KMS-11 (cell line): ENCODE data around the gene SYK.

Source experiments
- H2AFZ ChIP-seq: fragments of 200-600 bp; sonication (generic); 2 replicates; pipeline ENCODE4 v1.6.1; 2016; ENCODE audit warnings: antibody characterized with exemption, mixed run types, low read depth
- H3K27ac ChIP-seq: fragments of 200-600 bp; sonication (generic); 2 replicates; pipeline ENCODE4 v1.6.1; 2016; ENCODE audit warnings: mild to moderate bottlenecking, mixed run types
- H3K27me3 ChIP-seq: fragments of 200-600 bp; sonication (generic); 2 replicates; pipeline ENCODE4 v1.6.1; 2017; ENCODE audit warnings: mild to moderate bottlenecking, low read depth, mixed run types, moderate library complexity; ENCODE audit not compliant: insufficient read depth
- H3K36me3 ChIP-seq: fragments of 200-600 bp; sonication (generic); 2 replicates; pipeline ENCODE4 v1.6.1; 2017; ENCODE audit warnings: mild to moderate bottlenecking, mixed run types; ENCODE audit not compliant: insufficient read depth
- H3K4me1 ChIP-seq: fragments of 200-600 bp; sonication (generic); 2 replicates; pipeline ENCODE4 v1.6.1; 2016; ENCODE audit warnings: mild to moderate bottlenecking, low read depth, mixed run types; ENCODE audit not compliant: poor library complexity, severe bottlenecking
- H3K4me2 ChIP-seq: fragments of 200-600 bp; sonication (generic); 2 replicates; pipeline ENCODE4 v1.7.0; 2016; ENCODE audit warnings: mild to moderate bottlenecking, mixed run types
- H3K4me3 ChIP-seq: fragments of 200-600 bp; sonication (generic); IDR thresholded peaks from 2 replicates; pipeline ENCODE4 v1.6.1; 2017; ENCODE audit warnings: low read depth, low read length, mixed read lengths; ENCODE audit not compliant: insufficient read depth
- H3K79me2 ChIP-seq: fragments of 200-600 bp; sonication (generic); 2 replicates; pipeline ENCODE4 v1.6.1; 2016; ENCODE audit warnings: low read depth, mixed run types; ENCODE audit not compliant: insufficient read depth
- H3K9ac ChIP-seq: fragments of 200-600 bp; sonication (generic); 2 replicates; pipeline ENCODE4 v1.6.1; 2016; ENCODE audit warnings: mild to moderate bottlenecking, mixed run types
- H4K20me1 ChIP-seq: fragments of 200-600 bp; sonication (generic); 2 replicates; pipeline ENCODE4 v1.6.1; 2016; ENCODE audit warnings: mild to moderate bottlenecking, mixed run types; ENCODE audit not compliant: insufficient read depth
- CTCF ChIP-seq: fragments of 200-600 bp; sonication (generic); conservative IDR thresholded peaks from 2 replicates; pipeline ENCODE4 v1.6.1; 2017; ENCODE audit warnings: low read depth, mild to moderate bottlenecking, antibody characterized with exemption, low read length, moderate library complexity, mixed read lengths

Gene SYK

GRCh38 chr9:90945336-90945735, 143.7 kb downstream of the SYK start:
- no peaks in the 10 kb centered on the region for H3K27me3 ChIP-seq
- H4K20me1 ChIP-seq: no peaks in the 10 kb centered on the region
- H3K79me2 ChIP-seq: no peaks in the 10 kb centered on the region
- H3K4me1 ChIP-seq: peaks cover 75% of the 10 kb centered on the region
- no peak for TF ChIP-seq CTCF
- H3K4me2 ChIP-seq: peak overlapping the region; percentile 49; the same call in 1 of the 2 replicates
- H3K36me3 ChIP-seq: no peaks in the 10 kb centered on the region
- no peak overlapping the region for H3K9ac ChIP-seq
- no peak overlapping the region for H3K4me3 ChIP-seq
- H2AFZ ChIP-seq: peak overlapping the region; percentile 20; the same call in 1 of the 2 replicates
- peak overlapping the region; percentile 89; the same call in 1 of the 2 replicates for H3K27ac ChIP-seq

DNA sequence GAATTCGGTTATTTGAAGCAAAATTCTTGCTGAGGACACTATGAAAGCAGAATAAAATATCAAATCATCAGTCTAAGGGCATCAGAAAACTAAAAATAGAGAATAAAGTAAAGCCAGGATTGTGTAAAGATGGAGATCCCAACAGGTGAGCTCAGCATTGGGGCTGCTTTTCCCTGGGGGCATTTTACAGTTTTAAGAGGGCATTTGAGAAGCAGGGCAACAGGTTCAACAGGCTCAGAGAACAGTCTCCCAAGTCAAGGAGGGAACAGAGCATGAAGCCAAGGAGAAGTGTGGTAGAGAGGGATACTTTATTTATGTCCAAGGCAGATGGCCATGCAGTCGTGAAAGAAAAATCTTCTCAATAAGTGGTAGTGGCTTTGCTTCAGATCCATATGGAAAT, 145.4 kb downstream of the SYK start:
- H3K27me3 ChIP-seq: no peaks in the 10 kb centered on the region
- H4K20me1 ChIP-seq: no peaks in the 10 kb centered on the region
- H2AFZ ChIP-seq: no peak overlapping the region
- H3K4me2 ChIP-seq: no peak overlapping the region
- H3K4me1 ChIP-seq: peaks cover 59% of the 10 kb centered on the region
- H3K9ac ChIP-seq: no peak overlapping the region
- no peak for TF ChIP-seq CTCF
- H3K79me2 ChIP-seq: no peaks in the 10 kb centered on the region
- H3K27ac ChIP-seq: no peak overlapping the region
- no peak overlapping the region for H3K4me3 ChIP-seq
- H3K36me3 ChIP-seq: no peaks in the 10 kb centered on the region
